SK-N-SH treated with all-trans-retinoic acid at 6 μM for 48 hours (cell line): ENCODE results near the gene LINGO1.

ENCODE experiments used
- ATAC-seq: fragments of 200-7000 bp; cut with Tn5 transposase; 3 replicates; pipeline ENCODE4 v1.9.1; 2020; ENCODE audit warnings: mild to moderate bottlenecking, moderate library complexity
- BACH2 ChIP-seq: fragments of 250-450 bp; sonication (Bioruptor Pico); IDR thresholded peaks from 2 replicates; pipeline ENCODE4 v1.9.0; 2021; ENCODE audit warnings: mild to moderate bottlenecking, borderline replicate concordance
- CREB5 ChIP-seq: fragments of 250-450 bp; sonication (Bioruptor Pico); IDR thresholded peaks from 2 replicates; pipeline ENCODE4 v1.5.1; 2020; ENCODE audit warnings: low read depth, mild to moderate bottlenecking, moderate library complexity
- CSDC2 ChIP-seq: fragments of 250-450 bp; sonication (Bioruptor Pico); IDR thresholded peaks from 2 replicates; pipeline ENCODE4 v1.5.0; 2020; ENCODE audit warnings: mild to moderate bottlenecking, moderate library complexity
- ESRRG ChIP-seq: fragments of 250-450 bp; sonication (Bioruptor Pico); IDR thresholded peaks from 2 replicates; pipeline ENCODE4 v1.6.1; 2021; ENCODE audit warnings: mild to moderate bottlenecking
- GLIS3 ChIP-seq: fragments of 250-450 bp; sonication (Bioruptor Pico); IDR thresholded peaks from 2 replicates; pipeline ENCODE4 v1.5.0; 2020; ENCODE audit warnings: mild to moderate bottlenecking, moderate library complexity
- OSR1 ChIP-seq: fragments of 250-450 bp; sonication (Bioruptor Pico); IDR thresholded peaks from 2 replicates; pipeline ENCODE4 v1.8.0; 2022; ENCODE audit warnings: moderate library complexity, mild to moderate bottlenecking, inconsistent platforms
- TCF4 ChIP-seq: fragments of 250-450 bp; sonication (Bioruptor Pico); IDR thresholded peaks from 2 replicates; pipeline ENCODE4 v1.8.0; 2021; ENCODE audit warnings: mild to moderate bottlenecking, moderate library complexity, borderline replicate concordance
- TOX ChIP-seq: fragments of 250-450 bp; sonication (Bioruptor Pico); IDR thresholded peaks from 2 replicates; pipeline ENCODE4 v1.8.0; 2021; ENCODE audit warnings: mild to moderate bottlenecking, moderate library complexity, borderline replicate concordance
- TSHZ2 ChIP-seq: fragments of 250-450 bp; sonication (Bioruptor Pico); IDR thresholded peaks from 2 replicates; pipeline ENCODE4 v1.5.0; 2020; ENCODE audit warnings: mild to moderate bottlenecking, moderate library complexity
- ZC3H10 ChIP-seq: fragments of 250-450 bp; sonication (Bioruptor Pico); IDR thresholded peaks from 2 replicates; pipeline ENCODE4 v1.5.1; 2021; ENCODE audit warnings: mild to moderate bottlenecking, moderate library complexity
- ZNF70 ChIP-seq: fragments of 450-650 bp; formaldehyde crosslinking; IDR thresholded peaks from 2 replicates; pipeline ENCODE4 v1.5.0; 2020; ENCODE audit warnings: mild to moderate bottlenecking, moderate library complexity
- ZNF8 ChIP-seq: fragments of 450-650 bp; formaldehyde crosslinking; IDR thresholded peaks from 2 replicates; pipeline ENCODE4 v1.5.0; 2020; ENCODE audit warnings: mild to moderate bottlenecking, moderate library complexity
- TF ChIP-seq, protein P1 (sequence below): fragments of 250-450 bp; sonication (Bioruptor Pico); IDR thresholded peaks from 2 replicates; pipeline ENCODE4 v1.8.0; 2020; ENCODE audit warnings: mild to moderate bottlenecking, moderate library complexity, borderline replicate concordance

The LINGO1 gene

GRCh38 chr15:77591968-77592613 is 40.6 kb downstream of the LINGO1 start:
- no peak for TF ChIP-seq CREB5 (CRISPR knock-in tag)
- no peak for TF ChIP-seq TSHZ2 (CRISPR knock-in tag)
- TF ChIP-seq, protein P1, sequence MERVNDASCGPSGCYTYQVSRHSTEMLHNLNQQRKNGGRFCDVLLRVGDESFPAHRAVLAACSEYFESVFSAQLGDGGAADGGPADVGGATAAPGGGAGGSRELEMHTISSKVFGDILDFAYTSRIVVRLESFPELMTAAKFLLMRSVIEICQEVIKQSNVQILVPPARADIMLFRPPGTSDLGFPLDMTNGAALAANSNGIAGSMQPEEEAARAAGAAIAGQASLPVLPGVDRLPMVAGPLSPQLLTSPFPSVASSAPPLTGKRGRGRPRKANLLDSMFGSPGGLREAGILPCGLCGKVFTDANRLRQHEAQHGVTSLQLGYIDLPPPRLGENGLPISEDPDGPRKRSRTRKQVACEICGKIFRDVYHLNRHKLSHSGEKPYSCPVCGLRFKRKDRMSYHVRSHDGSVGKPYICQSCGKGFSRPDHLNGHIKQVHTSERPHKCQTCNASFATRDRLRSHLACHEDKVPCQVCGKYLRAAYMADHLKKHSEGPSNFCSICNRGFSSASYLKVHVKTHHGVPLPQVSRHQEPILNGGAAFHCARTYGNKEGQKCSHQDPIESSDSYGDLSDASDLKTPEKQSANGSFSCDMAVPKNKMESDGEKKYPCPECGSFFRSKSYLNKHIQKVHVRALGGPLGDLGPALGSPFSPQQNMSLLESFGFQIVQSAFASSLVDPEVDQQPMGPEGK (CRISPR knock-in tag) = no peak
- no peak for TF ChIP-seq TCF4 (CRISPR knock-in tag)
- no peak for ATAC-seq

DNA sequence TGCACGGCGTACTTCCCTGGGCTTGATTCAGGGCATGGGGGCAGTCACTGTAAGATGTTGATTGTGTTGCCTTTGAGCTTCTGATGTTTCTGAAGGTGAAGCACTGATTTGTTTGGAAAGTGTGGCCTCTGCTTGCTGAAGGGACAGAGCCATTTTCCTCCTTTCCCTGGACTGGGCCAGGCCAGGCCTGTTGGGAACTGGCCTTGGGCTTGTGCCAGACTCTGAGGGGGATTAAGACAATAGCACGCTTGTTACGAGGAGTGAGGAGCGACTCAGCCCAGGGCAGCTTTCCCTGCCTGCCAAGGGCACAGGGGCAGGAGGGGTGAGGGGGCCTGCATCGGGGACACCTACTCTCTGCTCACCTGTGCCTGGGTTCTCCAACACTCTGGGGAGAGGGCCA is 42.9 kb downstream of the LINGO1 start:
- ATAC-seq = no peak
- no peak for TF ChIP-seq TSHZ2 (CRISPR knock-in tag)
- no peak for TF ChIP-seq ESRRG (CRISPR knock-in tag)
- TF ChIP-seq ZNF70 (CRISPR knock-in tag) = no peak
- no peak for TF ChIP-seq BACH2
- no peak for TF ChIP-seq GLIS3 (CRISPR knock-in tag)
- no peak for TF ChIP-seq TOX (CRISPR knock-in tag)
- TF ChIP-seq, all 23 proteins: peak for 0

DNA sequence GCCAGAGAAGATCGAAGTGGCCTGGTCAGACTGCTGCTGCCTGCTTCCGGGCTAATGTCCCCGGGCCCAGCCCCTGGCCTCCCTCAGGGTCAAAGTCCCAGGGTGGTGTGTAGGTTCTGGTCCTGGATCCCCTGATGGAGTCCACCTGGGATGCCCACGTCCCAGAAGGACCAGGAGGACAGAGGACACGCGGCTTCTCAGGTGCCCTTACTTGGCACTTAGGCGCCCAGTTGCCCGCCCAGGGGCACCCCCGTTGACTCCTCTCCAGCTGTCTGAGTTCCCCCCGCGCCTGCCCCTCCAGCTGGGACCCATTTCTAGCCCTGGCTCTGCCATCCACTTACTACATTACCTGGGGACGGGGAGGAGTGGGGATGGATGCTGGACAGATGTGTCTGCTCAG is 44.6 kb downstream of the LINGO1 start:
- no peak for ATAC-seq
- no peak for TF ChIP-seq ZNF8 (CRISPR knock-in tag)
- TF ChIP-seq, all 23 proteins: peak for 0

- no peak for TF ChIP-seq ZNF70 (CRISPR knock-in tag)
- TF ChIP-seq ZC3H10 (CRISPR knock-in tag) = no peak
- TF ChIP-seq CSDC2 = no peak
- ATAC-seq = no peak
Measured at GRCh38 chr15:77584691-77585090, 48.0 kb downstream of the LINGO1 start.

DNA sequence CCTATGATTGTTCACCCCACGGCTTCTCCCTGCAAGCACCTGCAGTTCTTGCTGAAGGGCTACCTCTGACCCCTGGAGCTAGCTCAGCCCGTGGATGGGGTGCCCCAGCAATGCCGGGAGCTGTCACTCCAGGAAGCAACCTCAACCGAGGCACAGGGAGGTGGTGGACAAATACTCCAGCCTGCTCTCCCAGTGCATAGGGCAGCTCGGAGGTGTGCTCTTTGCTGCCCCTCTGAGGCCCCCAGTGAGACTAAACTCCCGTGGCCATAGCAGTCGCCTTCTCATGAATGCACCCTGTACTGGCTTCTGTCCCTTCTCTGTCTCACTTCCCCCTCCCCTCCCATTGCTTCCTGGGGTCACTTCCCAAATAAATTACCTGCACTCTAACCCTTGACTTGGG is 48.5 kb downstream of the LINGO1 start:
- peak; percentile 78 for ATAC-seq
- TF ChIP-seq TCF4 (CRISPR knock-in tag) (no peak), OSR1 (CRISPR knock-in tag) (no peak)

- TF ChIP-seq CREB5 (CRISPR knock-in tag) = no peak
Measured at GRCh38 chr15:77582763-77583162, 49.9 kb downstream of the LINGO1 start.

More at GRCh38 chr15:77582763-77583162, 49.9 kb downstream of the LINGO1 start:
- ATAC-seq = no peak
